Measurements from ENCODE around the gene CACHD1. TPM values are rescaled to one million over a fixed set of nuclear protein-coding genes. Genes with fewer than 3 reads are reported as not detected.

Gene CACHD1
- total RNA-seq, 1 experiment from 2014 or later: 16.6 TPM

DNA sequence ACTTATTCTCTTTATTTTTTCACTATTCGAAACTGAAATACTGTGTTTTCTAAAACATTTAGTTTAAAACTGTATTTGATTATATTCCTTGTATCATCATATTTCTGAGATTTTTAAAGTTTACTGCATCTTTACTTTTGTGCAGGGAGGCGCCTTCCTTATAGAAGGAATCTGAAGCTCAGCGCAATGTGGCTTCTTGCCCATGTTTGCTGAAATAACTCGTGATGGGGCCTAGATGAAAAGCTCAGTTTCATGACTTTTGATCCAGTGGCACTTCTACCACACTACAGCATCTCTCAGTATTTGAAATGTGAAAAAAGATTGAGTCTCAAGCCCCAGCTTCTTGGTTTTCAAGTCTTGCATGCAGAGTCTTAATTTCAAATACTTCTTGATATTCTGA, 28.4 kb downstream of the CACHD1 start:
- BruUV-seq (replicated peaks): no TSS peak
- H3K4me1 ChIP-seq: no peaks in the 10 kb centered on the region
- Mint-ChIP-seq H3K4me3 (ENCODE audit: unreplicated experiment) (no peak overlapping the region), H3K4me1 (ENCODE audit: low read depth, unreplicated experiment) (no peaks in the 10 kb centered on the region), H3K27ac (ENCODE audit: unreplicated experiment) (no peak overlapping the region), H3K27me3 (ENCODE audit: insufficient read depth, unreplicated experiment) (no peaks in the 10 kb centered on the region), H3K9me3 (ENCODE audit: unreplicated experiment) (no peaks in the 10 kb centered on the region), H3K36me3 (ENCODE audit: insufficient read depth, unreplicated experiment) (no peaks in the 10 kb centered on the region)
- DNase-seq: no peak
- intact Hi-C loops (cut with micrococcal nuclease; ENCODE audit: unreplicated experiment): no loop called here
- no peaks in the 10 kb centered on the region for H3K36me3 ChIP-seq (ENCODE audit: control insufficient read depth, insufficient read depth, low read length)
- no peaks in the 10 kb centered on the region for H3K27me3 ChIP-seq (replicated peaks; ENCODE audit: control insufficient read depth, insufficient read depth, low read length)
- H3K9me3 ChIP-seq: no peaks in the 10 kb centered on the region
- POLR2A ChIA-PET: no interaction called here
- CTCF ChIA-PET: no interaction called here
- H3K4me3 ChIP-seq (ENCODE audit: low read depth, low read length): no peak overlapping the region
- TF ChIP-seq, protein P1, sequence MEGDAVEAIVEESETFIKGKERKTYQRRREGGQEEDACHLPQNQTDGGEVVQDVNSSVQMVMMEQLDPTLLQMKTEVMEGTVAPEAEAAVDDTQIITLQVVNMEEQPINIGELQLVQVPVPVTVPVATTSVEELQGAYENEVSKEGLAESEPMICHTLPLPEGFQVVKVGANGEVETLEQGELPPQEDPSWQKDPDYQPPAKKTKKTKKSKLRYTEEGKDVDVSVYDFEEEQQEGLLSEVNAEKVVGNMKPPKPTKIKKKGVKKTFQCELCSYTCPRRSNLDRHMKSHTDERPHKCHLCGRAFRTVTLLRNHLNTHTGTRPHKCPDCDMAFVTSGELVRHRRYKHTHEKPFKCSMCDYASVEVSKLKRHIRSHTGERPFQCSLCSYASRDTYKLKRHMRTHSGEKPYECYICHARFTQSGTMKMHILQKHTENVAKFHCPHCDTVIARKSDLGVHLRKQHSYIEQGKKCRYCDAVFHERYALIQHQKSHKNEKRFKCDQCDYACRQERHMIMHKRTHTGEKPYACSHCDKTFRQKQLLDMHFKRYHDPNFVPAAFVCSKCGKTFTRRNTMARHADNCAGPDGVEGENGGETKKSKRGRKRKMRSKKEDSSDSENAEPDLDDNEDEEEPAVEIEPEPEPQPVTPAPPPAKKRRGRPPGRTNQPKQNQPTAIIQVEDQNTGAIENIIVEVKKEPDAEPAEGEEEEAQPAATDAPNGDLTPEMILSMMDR (IDR thresholded peaks at IDR 0.05; ENCODE audit: insufficient read depth in 1 of 2, low read depth in 1 of 2, low read length in 1 of 2, severe bottlenecking in 1 of 2, unreplicated experiment in 1 of 2): no peak

- H3K4me3 Mint-ChIP-seq (ENCODE audit: unreplicated experiment): no peak overlapping the region
- BruUV-seq (replicated peaks): no TSS peak
- Histone ChIP-seq H3K9me3 (no peaks in the 10 kb centered on the region), H3K4me1 (no peaks in the 10 kb centered on the region), H3K27me3 (replicated peaks; ENCODE audit: control insufficient read depth, insufficient read depth, low read length) (no peaks in the 10 kb centered on the region), H3K4me3 (ENCODE audit: low read depth, low read length) (no peak overlapping the region), H3K36me3 (ENCODE audit: control insufficient read depth, insufficient read depth, low read length) (no peaks in the 10 kb centered on the region)
- H3K27ac Mint-ChIP-seq (ENCODE audit: unreplicated experiment): no peak overlapping the region
- POLR2A ChIA-PET: no interaction called here
- H3K9me3 Mint-ChIP-seq (ENCODE audit: unreplicated experiment): no peaks in the 10 kb centered on the region
- DNase-seq: no peak
- no peaks in the 10 kb centered on the region for H3K4me1 Mint-ChIP-seq (ENCODE audit: low read depth, unreplicated experiment)
- TF ChIP-seq, protein P1 (IDR thresholded peaks at IDR 0.05; ENCODE audit: insufficient read depth in 1 of 2, low read depth in 1 of 2, low read length in 1 of 2, severe bottlenecking in 1 of 2, unreplicated experiment in 1 of 2): no peak
- H3K27me3 Mint-ChIP-seq (ENCODE audit: insufficient read depth, unreplicated experiment): no peaks in the 10 kb centered on the region
- CTCF ChIA-PET: no interaction called here
- no peaks in the 10 kb centered on the region for H3K36me3 Mint-ChIP-seq (ENCODE audit: insufficient read depth, unreplicated experiment)
- intact Hi-C loops (cut with micrococcal nuclease; ENCODE audit: unreplicated experiment): no loop called here
Observed at GRCh38 chr1:64499011-64499410, 29.1 kb downstream of the CACHD1 start.

DNA sequence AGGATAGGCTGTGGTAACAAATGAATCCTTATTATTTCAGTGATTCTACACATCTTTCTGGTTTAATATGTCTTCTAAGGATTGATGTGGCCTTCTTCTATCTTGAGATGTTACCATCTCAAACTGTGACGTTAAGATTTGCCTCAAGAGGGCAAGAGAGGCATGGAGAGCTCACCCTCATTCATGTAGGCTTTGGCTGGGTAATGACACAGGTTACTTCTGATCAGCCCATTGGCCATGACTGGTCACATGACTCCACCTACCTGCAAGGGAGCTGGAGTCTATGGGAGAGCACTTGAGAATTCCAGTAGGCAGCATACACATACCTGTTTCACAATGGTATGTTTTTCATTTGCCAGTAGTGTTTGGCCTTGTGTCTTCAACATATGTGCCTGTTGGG, 30.0 kb downstream of the CACHD1 start:
- POLR2A ChIA-PET: no interaction called here
- Histone ChIP-seq H3K4me1 (no peaks in the 10 kb centered on the region), H3K4me3 (ENCODE audit: low read depth, low read length) (no peak overlapping the region), H3K27me3 (replicated peaks; ENCODE audit: control insufficient read depth, insufficient read depth, low read length) (no peaks in the 10 kb centered on the region), H3K9me3 (no peaks in the 10 kb centered on the region), H3K36me3 (ENCODE audit: control insufficient read depth, insufficient read depth, low read length) (no peaks in the 10 kb centered on the region)
- DNase-seq: peak; percentile 68 to 82
- H3K27me3 Mint-ChIP-seq (ENCODE audit: insufficient read depth, unreplicated experiment): no peaks in the 10 kb centered on the region
- intact Hi-C loops (cut with micrococcal nuclease; ENCODE audit: unreplicated experiment): loop anchor here (5.0 to 10.0 kb wide), 4 partner anchors 97 to 322 kb away; no protein-coding TSS in a partner anchor
- H3K9me3 Mint-ChIP-seq (ENCODE audit: unreplicated experiment): no peaks in the 10 kb centered on the region
- no TSS peak for BruUV-seq (replicated peaks)
- TF ChIP-seq, protein P1 (IDR thresholded peaks at IDR 0.05; ENCODE audit: insufficient read depth in 1 of 2, low read depth in 1 of 2, low read length in 1 of 2, severe bottlenecking in 1 of 2, unreplicated experiment in 1 of 2): peak in 1 of 2 experiments; percentile 21
- H3K36me3 Mint-ChIP-seq (ENCODE audit: insufficient read depth, unreplicated experiment): no peaks in the 10 kb centered on the region
- no peak overlapping the region for H3K27ac Mint-ChIP-seq (ENCODE audit: unreplicated experiment)
- no peak overlapping the region for H3K4me3 Mint-ChIP-seq (ENCODE audit: unreplicated experiment)
- no peaks in the 10 kb centered on the region for H3K4me1 Mint-ChIP-seq (ENCODE audit: low read depth, unreplicated experiment)
- CTCF ChIA-PET: interaction anchor here (0.6 to 1.0 kb wide), 5 partner anchors 14 to 216 kb away, joined by 3 to 8 read pairs (median 4); no protein-coding TSS in a partner anchor
